HFF-Myc (cell line): ENCODE data around the gene BRD9.

ENCODE experiments used
- DNase-seq: peaks from one replicate; pipeline ENCODE4 v3.0.0-alpha.2; 2011; ENCODE audit warnings: low read depth; ENCODE audit errors: extremely low read depth
- H3K4me3 ChIP-seq: replicated peaks from 2 replicates; pipeline ENCODE4 v1.5.1; 2011; ENCODE audit warnings: low read depth, mild to moderate bottlenecking, control low read depth, low read length
- TF ChIP-seq, protein P1 (sequence below): IDR thresholded peaks from 2 replicates; pipeline ENCODE4 v1.5.1; 2012; ENCODE audit warnings: mild to moderate bottlenecking, low read depth, low read length, control low read depth; ENCODE audit errors: missing control alignments

The BRD9 gene

DNA sequence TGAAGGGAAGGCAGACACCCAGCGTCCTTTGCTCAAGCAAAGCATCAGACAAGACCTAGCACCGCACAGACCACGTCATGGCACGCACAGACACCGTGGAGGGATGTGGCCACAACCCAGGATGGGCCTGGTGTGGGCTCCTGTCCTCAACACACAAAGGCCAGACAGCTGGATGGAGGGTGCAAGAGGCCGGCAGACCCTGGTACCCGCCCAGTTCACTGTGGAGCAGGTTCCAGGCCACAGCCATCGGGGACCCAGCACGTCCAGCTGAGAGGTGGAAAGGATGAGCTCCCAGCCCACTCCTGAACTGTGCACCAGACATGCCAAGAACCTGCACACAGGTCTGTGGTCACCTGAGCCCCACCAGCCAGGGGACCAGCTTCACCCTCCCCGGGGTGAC, 26.8 kb downstream of the BRD9 start:
- H3K4me3 ChIP-seq, result no peak overlapping the region
- DNase-seq, result no peak
- TF ChIP-seq, protein P1, sequence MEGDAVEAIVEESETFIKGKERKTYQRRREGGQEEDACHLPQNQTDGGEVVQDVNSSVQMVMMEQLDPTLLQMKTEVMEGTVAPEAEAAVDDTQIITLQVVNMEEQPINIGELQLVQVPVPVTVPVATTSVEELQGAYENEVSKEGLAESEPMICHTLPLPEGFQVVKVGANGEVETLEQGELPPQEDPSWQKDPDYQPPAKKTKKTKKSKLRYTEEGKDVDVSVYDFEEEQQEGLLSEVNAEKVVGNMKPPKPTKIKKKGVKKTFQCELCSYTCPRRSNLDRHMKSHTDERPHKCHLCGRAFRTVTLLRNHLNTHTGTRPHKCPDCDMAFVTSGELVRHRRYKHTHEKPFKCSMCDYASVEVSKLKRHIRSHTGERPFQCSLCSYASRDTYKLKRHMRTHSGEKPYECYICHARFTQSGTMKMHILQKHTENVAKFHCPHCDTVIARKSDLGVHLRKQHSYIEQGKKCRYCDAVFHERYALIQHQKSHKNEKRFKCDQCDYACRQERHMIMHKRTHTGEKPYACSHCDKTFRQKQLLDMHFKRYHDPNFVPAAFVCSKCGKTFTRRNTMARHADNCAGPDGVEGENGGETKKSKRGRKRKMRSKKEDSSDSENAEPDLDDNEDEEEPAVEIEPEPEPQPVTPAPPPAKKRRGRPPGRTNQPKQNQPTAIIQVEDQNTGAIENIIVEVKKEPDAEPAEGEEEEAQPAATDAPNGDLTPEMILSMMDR, result no peak

DNA sequence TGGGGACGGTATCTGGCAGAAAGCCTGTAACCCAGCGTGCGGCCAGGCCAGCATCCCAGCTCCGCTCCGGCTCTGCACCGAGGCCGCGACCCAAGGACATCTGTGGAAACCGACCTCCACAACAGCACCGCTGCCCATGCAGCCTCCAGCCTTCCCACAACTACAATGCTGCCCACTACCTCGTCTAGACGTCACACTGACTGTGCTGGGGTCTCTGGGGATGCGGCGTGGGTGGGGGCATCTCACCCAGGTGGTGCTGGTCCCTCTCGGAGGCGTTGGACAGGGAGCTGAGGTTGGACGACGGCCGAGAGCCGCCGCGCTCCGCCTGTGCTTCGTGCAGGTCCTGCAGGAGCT, 27.5 kb downstream of the BRD9 start:
- TF ChIP-seq, protein P1, result no peak
- no peak overlapping the region for H3K4me3 ChIP-seq
- no peak for DNase-seq

DNA sequence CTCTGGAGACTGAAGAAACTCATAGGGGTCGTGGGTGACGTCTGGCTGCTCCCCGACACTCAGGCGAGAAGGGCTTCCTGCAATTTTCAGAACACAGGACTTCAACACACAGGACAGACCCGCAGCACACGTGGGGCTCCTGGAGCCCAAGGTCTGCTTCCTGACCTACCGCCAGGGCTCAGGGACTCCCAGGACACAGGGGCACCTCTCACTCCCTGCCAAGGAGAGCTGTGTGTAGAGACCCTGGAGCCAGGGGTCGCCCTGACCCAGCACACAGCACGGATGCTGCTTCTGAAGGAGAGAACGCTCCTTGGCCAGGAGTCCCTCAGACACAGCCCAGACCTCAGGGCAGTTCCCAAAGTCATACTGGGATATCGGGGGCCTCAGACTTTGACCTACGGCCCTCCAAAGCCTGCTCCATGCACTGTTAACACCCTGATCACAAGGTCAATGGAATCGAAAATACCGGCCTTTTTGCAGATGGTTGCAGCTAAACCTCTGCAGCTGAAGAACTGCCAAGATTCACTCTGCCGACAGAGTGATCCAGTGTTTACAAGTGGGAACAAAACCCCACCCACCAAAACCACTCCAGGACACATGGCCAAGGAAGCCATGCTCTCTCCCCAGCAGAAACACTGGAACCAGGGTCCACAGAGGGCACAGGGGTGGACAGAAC, 28.0 kb downstream of the BRD9 start:
- no peak overlapping the region for H3K4me3 ChIP-seq
- TF ChIP-seq, protein P1, result no peak
- DNase-seq, result no peak

DNA sequence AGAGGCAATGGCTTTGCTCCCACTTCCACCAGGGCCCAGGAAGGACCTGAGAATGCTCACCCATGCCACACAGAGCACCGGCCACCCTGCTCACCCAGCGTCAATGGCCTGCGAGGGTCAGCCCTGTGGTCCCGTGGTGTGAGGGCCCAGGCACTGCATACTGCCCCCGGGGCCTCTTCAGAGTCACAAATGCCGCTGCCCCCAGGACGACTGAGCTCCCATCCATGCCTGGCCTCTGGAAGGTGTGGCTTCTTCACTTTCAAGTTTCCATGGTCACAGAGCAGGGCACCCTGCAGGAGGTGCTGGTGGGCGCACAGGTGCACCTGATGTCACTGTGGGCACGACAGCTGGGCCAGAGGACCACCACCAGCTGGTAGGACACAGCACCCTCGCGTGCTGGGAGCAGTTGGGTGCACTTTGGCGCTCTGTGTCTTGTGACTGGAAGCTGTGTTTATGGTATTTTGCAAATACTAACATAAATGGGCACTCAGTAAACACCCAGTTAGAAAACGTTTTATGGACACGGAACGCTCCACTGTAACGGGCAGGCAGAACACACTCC, 29.3 kb downstream of the BRD9 start:
- TF ChIP-seq, protein P1, result no peak

GRCh38 chr5:862367-863243, 30.0 kb downstream of the BRD9 start:
- TF ChIP-seq, protein P1, result no peak
- no peak overlapping the region for H3K4me3 ChIP-seq
- DNase-seq, result no peak

More for the DNA sequence above, 29.3 kb downstream of the BRD9 start:
- no peak for DNase-seq
- H3K4me3 ChIP-seq, result no peak overlapping the region

- no peak for DNase-seq
- TF ChIP-seq, protein P1, result no peak
- H3K4me3 ChIP-seq, result no peak overlapping the region
These were observed 30.9 kb downstream of the BRD9 start for GRCh38 chr5:861442-862366.
